ENCODE results near the gene CYP27B1.
A peak's percentile ranks its signal among the peaks of the same experiment; 100 is the strongest.

The CYP27B1 gene

DNA sequence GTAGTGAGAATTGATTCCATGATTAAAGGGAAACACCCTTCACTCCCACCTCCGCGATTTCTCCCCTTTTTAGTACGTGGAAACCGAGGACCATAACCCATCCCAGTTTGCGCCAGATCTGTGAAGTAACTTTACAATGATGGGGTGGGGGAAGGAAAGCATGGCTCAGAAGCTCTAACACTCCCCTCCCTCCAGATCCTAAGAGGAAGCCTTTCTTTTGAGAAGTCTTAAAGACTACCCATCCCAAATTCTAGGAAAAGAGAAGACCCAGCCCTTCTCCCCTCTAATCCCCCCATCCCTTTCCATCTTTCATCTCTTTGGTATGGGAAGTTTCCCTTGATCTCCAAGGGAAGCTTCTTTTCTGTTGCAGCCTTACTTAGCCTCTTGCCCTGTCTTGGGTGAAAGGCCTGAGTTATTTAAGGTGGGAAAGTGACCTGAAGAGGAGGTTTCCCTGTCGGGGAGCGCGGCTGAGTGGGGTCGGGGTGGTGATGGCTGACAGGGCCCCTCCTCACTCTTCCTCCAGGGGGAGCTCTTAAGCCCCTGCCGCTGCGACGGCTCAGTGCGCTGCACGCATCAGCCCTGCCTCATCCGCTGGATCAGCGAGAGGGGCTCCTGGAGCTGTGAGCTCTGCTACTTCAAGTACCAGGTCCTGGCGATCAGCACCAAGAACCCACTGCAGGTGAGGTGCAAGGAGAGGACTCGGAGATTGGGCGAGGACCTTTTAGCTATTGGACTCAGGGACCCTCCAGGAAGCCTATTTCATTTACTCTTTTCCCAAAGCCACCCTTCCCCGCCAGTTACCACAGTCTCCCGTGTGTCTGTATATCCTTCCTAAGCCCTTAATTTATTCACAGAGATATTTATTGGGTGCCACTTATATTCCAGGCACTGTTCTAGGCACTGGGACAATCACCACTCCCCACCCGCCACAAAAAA lies 10.2 kb downstream of the CYP27B1 start:
- ChIA-PET POLR2A (no interaction called here), CTCF (interaction anchor here (0.6 to 2.3 kb wide), 28 partner anchors 8 to 298 kb away, joined by 3 to 44 read pairs (median 4); partner anchors contain the start of genes ATP23, CYP27B1, EEF1AKMT3 and METTL1)
- TF ChIP-seq, protein P1, sequence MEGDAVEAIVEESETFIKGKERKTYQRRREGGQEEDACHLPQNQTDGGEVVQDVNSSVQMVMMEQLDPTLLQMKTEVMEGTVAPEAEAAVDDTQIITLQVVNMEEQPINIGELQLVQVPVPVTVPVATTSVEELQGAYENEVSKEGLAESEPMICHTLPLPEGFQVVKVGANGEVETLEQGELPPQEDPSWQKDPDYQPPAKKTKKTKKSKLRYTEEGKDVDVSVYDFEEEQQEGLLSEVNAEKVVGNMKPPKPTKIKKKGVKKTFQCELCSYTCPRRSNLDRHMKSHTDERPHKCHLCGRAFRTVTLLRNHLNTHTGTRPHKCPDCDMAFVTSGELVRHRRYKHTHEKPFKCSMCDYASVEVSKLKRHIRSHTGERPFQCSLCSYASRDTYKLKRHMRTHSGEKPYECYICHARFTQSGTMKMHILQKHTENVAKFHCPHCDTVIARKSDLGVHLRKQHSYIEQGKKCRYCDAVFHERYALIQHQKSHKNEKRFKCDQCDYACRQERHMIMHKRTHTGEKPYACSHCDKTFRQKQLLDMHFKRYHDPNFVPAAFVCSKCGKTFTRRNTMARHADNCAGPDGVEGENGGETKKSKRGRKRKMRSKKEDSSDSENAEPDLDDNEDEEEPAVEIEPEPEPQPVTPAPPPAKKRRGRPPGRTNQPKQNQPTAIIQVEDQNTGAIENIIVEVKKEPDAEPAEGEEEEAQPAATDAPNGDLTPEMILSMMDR (IDR thresholded peaks at IDR 0.05; ENCODE audit: insufficient read depth, low read length, missing control alignments): peak; percentile 83
- peak overlapping the region; percentile 56; the same call in 1 of the 2 replicates for H3K4me3 ChIP-seq (ENCODE audit: low read depth, low read length)
- no peak for DNase-seq (ENCODE audit: low read depth, low spot score)

DNA sequence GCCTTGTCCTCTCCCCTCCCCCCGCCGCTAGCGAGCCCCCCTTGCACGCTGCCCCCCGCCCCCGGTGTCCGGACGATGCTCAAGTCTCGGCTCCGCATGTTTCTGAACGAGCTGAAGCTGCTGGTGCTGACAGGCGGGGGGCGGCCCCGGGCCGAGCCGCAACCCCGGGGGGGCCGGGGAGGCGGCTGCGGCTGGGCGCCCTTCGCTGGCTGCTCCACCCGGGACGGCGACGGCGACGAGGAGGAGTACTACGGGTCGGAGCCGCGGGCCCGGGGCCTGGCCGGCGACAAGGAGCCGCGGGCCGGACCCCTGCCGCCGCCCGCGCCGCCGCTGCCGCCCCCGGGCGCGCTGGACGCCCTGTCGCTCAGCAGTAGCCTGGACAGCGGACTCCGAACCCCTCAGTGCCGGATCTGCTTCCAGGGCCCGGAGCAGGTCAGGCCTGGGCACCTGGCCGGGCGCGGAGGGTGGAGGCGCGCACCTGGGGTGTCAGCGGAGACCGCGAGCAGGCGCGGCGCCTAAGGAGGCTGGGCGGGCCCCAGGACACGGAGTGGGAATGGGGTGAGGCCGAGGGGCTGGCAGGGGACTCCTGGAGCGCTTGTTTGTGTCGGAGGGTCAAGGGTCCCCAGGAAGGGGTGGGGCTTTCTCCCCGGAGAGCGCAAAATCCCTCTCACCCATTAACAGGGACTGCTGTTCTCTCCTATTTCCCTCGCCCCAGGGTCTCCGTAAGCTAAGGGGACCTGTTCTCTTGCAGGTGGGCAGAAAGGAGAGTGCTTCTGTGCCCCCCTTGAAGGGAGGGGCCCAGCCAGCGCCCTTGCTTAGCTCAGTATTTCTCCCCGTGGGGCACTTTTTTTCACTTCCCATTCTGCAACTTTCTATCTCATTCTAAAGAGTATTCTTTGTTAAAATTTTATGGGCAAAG lies 11.2 kb downstream of the CYP27B1 start:
- TF ChIP-seq, protein P1 (IDR thresholded peaks at IDR 0.05; ENCODE audit: insufficient read depth, low read length, missing control alignments): no peak
- H3K4me3 ChIP-seq (ENCODE audit: low read depth, low read length): peak overlapping the region; percentile 56
- DNase-seq (ENCODE audit: low read depth, low spot score): no peak
- CTCF ChIA-PET: interaction anchor here (0.8 to 2.3 kb wide), 22 partner anchors 7 to 185 kb away, joined by 3 to 44 read pairs (median 4); partner anchors contain the start of genes ATP23, CYP27B1, EEF1AKMT3 and METTL1
- POLR2A ChIA-PET: no interaction called here

DNA sequence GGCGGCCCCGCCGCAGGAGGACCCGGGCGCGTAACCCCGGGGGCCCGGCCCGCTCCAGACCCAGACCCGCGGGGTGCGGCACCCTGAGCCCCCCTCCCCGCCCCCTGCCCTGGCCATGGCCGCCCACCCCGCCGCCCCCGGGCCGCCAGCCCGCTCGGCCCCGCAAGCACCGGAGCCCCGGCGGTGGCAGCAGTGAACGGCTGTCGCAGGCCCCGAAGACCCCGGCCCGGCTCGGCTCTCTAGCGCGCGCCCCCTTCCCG lies 11.8 kb downstream of the CYP27B1 start:
- TF ChIP-seq, protein P1 (IDR thresholded peaks at IDR 0.05; ENCODE audit: insufficient read depth, low read length, missing control alignments): no peak
- CTCF ChIA-PET: no interaction called here
- POLR2A ChIA-PET: no interaction called here
- peak overlapping the region; percentile 56 for H3K4me3 ChIP-seq (ENCODE audit: low read depth, low read length)
- DNase-seq (ENCODE audit: low read depth, low spot score): no peak

DNA sequence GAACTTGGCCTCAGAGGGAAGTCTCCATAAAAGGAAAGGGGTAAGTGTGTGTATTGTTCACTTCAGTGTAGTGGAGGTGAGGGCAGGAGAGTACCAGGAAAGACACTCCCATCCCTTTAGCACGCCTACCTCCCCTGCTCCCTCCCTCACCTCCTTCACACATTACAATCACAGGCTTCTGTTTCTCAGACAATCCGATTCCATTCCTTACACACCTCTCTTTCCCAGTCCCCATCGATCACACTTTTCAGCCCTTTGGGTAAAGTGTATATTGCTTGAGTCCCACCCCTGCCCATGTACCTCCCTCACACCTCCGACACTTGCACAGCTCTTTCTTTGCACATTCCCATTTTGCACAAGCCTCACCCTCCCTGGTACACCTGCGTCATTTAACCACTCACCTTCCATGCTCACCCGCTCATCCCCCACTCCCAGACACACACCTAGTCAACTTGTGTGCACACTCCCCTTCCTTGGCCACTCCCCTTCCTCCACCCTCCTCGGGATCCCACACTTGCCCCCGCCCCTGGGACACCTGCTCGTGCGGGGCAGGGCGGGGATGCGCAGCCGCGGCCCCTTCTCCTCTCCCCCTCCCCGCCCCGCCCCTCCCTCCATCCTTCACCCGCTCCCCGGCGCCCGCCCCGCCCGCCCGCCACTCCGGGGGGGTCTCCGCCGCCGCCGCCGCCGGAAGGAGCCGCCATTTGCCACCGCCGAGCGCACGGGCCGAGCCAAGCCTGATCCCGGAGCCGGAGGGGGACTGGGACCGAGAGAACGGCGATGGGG lies 12.3 kb downstream of the CYP27B1 start, which contains the start of gene MARCHF9:
TSS of gene MARCHF9 (plus strand) at position 693 of the 783 bp plus-strand sequence. CDS start 426 bp downstream, outside the sequence.
- ChIA-PET CTCF (interaction anchor here (0.8 to 1.4 kb wide), 6 partner anchors 9 to 150 kb away, joined by 3 to 5 read pairs (median 3); partner anchors contain the start of gene TSFM), POLR2A (no interaction called here)

DNA sequence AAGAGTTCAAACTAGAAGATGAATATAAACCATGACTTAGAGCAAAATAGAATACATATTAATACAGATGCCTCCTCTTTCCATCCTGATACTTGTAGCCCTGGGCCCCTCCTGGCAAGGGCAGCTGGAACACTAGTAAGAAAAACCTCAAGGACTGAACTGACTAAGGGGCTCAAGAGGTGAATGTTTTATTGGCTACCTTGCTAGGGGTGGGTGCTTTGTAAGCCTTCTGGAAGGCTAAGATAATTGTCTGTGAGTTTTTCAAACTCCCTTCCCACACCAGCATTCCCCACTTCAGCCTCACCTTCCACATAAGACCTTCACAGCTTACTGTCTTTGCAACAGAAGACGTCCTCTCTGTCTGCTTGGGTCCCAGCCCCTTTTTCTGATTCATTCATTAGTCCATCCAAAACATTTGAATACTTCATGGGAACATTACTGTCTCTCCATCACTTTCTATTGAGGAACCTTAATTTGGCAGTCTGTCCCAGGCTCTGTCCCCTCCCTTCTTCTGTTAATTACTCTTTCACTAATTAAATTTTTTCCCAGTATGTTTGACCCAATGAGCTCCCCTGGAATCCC lies 13.0 kb downstream of the CYP27B1 start:
- H3K4me3 ChIP-seq (ENCODE audit: low read depth, low read length): no peak overlapping the region
- no peak for DNase-seq (ENCODE audit: low read depth, low spot score)
- TF ChIP-seq, protein P1 (IDR thresholded peaks at IDR 0.05; ENCODE audit: insufficient read depth, low read length, missing control alignments): no peak
- POLR2A ChIA-PET: no interaction called here
- CTCF ChIA-PET: interaction anchor here (0.8 to 1.4 kb wide), 6 partner anchors 9 to 151 kb away, joined by 3 to 5 read pairs (median 3); partner anchors contain the start of gene TSFM

More for the DNA sequence above, 12.3 kb downstream of the CYP27B1 start, which contains the start of gene MARCHF9:
- DNase-seq (ENCODE audit: low read depth, low spot score): no peak
- H3K4me3 ChIP-seq (ENCODE audit: low read depth, low read length): peak within 1 kb of the TSS; percentile 56
- TF ChIP-seq, protein P1 (IDR thresholded peaks at IDR 0.05; ENCODE audit: insufficient read depth, low read length, missing control alignments): no peak

All from AG04449 (cell line).